HG02763 (cell line): Measurements from ENCODE around the gene VAMP8.
"Not testable (repeated sequence)": the region's sequence is repeated elsewhere in the genome, so short reads cannot be mapped to it uniquely, and the experiment has no call there.

Source experiments
- ATAC-seq: cut with Tn5 transposase; IDR thresholded peaks from one replicate; pipeline ENCODE4 v1.9.1; 2021; ENCODE audit warnings: mild to moderate bottlenecking, moderate library complexity; ENCODE audit not compliant: unreplicated experiment

The VAMP8 gene

GRCh38 chr2:85547089-85547858, 30.1 kb upstream of the VAMP8 start:
- no peak for ATAC-seq

GRCh38 chr2:85547859-85548607, 29.4 kb upstream of the VAMP8 start:
- no peak for ATAC-seq

- ATAC-seq = no peak
These were observed 28.8 kb upstream of the VAMP8 start for GRCh38 chr2:85548608-85548900.

DNA sequence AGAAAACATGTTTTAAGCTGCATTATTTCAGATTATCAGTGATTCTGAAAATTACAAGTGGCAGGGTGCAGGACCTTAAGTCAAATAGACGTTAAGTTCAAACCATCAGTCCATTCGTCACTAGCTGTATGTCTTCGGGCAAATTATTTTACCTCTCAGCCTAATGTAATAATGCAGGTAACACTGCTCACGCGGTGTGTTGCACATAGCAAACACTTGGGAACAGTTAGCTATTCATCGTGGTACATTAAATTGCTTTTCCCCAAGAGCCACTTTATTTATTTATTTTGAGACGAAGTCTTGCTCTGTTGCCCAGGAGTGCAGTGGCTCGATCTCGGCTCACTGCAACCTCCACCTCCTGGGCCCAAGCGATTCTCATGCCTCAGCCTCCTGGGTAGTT, 28.3 kb upstream of the VAMP8 start:
- no peak for ATAC-seq

GRCh38 chr2:85549826-85550225, 27.6 kb upstream of the VAMP8 start:
- no peak for ATAC-seq

DNA sequence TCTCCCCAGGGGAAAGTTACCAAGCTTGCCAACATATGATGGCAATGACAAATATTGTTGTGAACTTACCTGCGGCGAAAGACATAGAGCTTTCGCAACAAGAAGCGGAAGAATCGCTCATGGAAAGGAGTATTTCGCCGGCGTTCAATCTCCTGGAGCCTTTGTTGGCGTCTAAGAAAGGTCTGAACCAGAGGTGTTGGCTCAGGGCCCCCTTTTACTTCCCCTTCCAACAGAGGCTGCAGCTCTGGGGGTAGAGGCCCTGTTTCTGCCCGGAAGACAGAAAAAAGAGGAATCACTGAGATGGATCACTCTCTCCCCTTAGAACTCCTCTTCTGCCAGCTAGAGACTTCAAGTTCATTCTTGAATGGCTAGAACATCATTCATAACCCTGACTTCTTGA, 26.9 kb upstream of the VAMP8 start:
- ATAC-seq = no peak

DNA sequence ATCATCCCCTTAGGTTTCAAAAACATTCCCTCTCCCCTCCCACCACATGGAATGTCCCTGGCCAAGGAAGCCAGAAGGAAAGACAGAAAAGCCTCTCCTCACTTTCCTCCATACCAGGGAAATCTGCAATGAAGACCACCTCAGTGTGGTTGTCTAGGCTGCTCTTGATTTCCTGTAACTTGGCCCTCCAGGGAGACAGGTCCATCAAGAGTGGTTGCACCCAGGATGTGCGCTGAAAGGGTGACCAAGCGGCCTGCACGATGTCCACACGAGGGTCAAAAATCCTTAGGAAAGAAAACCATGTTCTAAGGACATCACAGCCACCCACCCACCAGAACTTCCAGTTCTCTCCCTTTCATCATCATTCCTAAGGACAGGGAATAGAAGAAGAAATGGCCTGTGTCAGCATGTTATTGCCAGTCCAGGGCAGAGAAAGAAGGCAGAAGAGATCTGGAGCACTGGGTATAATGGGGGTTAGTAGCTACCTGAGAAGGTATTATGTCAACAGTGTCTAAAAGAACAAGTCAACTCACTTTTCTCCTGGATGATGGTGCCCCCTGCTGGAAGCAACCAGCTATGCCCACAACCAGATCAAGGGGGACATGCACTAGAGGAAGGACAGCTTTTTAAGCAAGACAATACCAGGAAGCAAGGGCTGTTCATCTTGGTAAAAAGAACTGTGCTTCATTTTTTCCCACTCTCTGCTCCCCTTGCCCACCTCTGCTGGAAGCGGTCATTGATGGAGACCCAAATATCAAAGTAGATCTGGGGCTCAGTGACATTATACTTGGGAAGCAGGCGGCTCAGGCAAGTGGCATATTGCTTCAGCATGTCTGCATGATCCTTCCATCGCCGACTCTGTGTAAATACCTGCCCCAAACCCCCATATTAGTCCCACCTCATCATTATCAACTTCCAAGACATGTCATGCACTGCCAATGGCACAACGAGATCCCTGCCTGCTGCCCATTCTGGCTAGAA, 25.4 kb upstream of the VAMP8 start:
- ATAC-seq = peak; percentile 68

DNA sequence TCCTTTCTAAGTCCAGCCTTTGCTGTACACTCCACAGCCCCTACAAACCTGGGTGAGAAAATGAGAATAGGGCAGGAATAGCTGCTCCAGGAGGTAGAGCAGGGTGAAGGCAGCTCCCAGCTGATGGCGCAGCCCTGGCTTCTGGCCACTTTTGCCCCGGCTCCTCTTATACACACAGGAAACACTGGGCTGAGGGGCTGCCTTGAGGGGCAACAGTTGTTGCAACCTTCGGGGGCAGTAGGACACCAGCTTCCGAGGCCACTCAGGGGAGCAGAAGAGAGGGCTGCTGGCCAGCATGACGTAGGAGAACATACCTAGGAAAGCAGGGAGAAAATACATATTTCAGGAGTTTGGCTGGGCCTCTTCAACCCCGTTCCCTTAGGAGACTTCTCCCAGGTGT, 24.2 kb upstream of the VAMP8 start:
- no peak for ATAC-seq

DNA sequence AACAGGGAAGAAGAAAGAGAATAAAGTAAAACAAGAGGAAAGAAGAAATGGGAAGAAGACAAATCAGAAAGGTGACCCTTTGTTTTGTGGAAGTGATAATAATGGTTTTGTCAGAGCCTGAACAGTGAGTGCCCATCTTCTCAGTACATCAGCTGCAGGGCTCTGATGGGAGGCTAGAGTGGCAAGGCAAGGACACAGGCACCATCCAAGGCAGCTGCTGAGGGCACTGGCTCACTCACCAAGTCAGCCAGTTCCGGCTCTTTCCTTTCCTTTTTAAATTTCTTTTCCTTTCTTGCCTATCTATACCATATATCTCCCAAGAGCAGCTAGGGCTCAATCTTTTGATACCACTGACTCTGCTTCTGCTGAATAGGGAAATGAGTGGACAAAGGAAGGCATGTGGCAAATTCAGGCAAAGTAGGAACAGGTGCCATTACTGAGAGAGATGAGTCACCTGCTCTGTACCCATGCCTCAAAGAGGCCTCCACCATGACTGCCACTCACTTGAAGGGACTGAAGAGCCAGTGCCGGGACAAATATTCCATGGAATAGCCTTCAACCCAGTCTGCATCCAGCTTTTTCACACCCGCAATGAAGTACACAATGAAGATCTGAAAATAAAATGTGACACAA, 22.3 kb upstream of the VAMP8 start:
- no peak for ATAC-seq

DNA sequence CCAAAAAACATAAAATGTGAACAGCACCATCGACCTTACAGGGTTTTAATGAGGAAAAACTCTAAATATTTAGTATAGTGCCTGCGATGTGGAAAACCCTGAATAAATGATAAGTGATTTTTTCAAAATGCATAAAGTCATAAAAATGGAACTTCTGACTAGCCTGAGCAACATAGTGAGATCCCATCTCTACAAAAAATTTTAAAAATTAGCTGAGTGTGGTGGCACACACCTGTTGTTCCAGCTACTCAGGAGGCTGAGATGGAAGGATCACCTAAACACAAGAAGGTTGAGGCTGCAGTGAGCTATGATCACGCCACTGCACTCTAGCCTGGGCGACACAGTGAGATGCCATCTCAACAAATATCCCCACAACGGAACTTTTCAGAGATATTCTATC, 20.3 kb upstream of the VAMP8 start:
- ATAC-seq = no peak

DNA sequence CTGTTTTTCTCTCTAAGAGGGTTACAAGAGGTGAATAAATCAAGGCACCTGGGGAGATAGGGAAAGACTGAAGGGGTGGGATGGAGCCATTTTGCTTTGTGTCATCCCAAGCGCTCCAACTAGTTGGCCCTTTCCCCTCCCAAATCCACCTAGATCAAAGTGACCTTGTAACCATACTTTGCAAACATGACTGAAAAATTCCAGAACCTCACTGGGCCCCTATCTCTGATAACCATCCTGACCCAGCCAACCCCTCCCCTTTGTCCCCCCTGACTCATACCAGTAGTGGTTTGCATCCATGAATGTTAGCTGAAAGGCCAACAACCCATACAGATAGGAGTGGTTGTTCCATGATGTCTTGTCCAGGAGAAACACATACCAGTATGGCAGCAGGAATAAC, 19.2 kb upstream of the VAMP8 start:
- no peak for ATAC-seq

DNA sequence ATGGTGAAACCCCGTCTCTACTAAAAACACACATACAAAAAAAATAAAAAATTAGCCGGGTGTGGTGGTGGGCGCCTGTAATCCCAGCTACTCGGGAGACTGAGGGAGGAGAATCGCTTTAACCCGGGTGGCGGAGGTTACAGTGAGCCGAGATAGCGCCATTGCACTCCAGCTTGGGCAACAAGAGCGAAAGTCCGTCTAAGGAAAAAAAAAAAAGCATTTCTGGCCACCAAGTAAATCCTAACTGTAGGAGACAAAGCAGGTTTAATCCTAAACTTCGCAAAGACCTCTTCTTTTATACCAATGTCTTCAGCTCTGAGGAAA, 17.0 kb upstream of the VAMP8 start:
- not testable (repeated sequence) for ATAC-seq

- ATAC-seq = peak; percentile 8
These were observed 16.5 kb upstream of the VAMP8 start for GRCh38 chr2:85560812-85561279.

DNA sequence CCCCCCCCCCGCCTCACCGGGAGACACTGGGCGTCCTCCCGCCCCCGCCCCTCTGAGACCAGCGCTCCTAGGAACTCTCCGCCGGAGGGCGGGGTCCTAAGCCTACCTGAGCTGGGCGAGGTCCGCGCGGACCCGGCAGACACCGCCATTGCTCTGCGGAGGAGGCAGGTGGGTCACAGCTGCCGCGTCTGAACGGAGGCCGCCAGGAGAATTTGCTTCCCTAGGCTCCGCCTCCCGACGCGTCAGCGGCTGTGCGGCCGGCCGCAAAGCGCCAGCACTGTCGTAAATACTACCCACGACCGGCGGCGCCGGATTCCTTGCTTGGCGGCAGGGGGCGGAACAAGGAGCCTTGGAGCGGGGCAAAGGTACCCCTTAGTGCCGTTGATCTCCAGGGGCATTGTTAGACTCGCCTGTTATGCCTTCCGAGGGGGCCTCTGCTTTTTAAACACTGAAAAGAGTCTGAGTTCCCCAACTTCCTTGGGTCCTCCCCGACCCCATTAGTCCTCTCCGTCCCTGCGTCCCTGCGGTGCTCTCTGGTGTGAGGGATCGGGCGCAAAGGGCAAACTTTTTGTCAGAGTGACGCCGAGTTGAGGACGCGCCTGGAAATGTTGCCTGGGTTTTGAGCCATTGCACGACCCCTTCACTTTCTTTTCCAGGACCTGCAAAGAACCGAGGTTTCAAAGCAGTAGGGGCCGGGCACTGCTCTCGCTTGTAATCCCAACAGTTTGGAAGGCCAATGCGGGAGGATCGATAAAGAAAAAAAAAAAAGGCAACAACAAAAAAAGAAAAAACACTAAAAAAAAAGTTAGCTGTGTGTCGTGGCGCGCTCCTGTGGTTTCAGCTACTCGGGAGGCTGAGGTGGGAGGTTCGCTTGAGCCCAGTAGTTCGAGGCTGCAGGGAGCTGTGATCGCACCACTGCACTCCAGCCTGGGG, 15.8 kb upstream of the VAMP8 start, which contains the start of gene GGCX:
GGCX (minus strand) TSS at position 214 of the 933 bp plus-strand sequence; CDS start at position 149, 65 bp downstream.
- peak; percentile 92 for ATAC-seq

GRCh38 chr2:85564144-85564563, 13.2 kb upstream of the VAMP8 start:
- ATAC-seq = no peak

- ATAC-seq = no peak
These were observed 11.1 kb upstream of the VAMP8 start for GRCh38 chr2:85566265-85566664.

DNA sequence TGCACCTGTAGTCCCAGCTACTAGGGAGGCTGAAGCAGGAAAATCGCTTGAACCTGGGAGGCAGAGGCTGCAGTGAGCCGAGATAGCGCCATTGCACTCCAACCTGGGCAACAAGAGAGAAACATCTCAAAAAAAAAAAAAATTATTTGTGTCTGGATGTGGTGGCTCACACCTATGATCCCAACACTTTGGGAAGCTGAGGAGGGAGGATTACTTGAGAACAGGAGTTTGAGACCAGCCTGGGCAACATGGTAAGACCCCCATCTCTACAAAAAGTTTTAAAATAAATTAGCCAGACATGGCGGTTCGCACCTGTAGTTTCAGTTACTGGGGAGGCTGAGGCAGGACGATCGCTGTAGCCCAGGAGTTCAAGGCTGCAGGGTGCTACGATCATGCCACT, 1.6 kb upstream of the VAMP8 start:
- ATAC-seq = no peak

- ATAC-seq = no peak
These were observed 362 bp upstream of the VAMP8 start for GRCh38 chr2:85577063-85577385.

DNA sequence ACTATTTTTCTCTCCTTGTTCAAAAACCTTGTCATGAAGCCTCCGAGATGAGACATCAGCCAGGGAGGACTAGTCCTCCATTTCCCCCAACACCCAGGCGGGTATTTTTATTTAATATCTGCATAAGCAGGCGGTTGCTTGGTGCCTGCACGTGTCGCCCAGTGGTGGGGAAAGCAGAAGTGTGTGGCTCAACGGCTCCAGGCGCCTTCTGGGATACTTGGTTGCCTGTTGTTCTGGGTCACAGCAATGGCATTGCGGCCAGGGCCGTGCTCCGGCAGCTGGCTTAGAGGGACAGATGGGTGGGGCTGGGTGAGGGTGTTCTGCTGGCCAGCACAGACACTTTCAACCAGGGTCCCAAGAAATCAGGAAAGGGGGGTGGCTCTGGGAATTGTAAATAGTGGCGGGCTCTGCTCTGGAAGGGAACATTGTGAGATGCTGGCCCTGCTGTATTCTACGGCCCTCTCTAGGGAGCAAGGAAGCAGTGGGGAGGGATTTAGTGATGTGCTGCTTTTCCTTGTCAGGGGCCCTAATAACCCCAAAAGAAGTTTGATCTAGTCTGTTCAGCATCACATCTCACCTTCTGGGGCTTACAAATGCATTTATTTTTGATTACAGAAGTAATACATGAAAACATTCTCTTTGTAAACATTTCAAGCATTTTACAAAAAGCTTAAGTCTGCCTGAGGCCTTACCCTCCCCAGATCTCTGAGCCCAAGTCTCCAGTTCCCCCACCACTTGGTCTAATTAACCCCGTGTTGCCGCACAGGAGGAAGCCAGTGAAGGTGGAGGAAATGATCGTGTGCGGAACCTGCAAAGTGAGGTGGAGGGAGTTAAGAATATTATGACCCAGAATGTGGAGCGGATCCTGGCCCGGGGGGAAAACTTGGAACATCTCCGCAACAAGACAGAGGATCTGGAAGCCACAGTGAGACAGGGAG, 1.1 kb downstream of the VAMP8 start:
- ATAC-seq = no peak
